ENCODE data around the gene MRPL36. TPM values are rescaled to one million over a fixed set of nuclear protein-coding genes. Genes with fewer than 3 reads are reported as not detected.

The MRPL36 gene
- total and polyA plus RNA-seq, 3 experiments from 2014 or later, result 80.1 to 97.3 (median 95.4) TPM

DNA sequence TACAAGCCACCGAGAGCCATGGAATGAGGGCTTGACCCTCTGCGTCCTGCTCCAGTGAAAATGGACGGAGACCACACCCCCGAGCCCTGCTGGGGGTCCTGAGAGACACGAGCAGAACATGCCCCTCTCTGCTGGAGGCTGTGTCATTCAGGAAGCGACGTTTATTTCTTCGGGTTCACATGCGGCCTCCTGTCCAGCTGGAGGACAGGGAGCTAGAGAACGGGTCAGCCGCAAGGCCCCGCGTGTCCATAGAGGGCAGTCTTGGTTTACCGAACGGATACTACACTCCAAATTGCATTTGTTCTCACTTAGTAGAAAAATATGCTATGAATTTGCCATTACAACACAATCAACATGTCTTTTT lies 36.1 kb downstream of the MRPL36 start:
- peaks cover 3 to 4% (median 4%) of the 10 kb centered on the region in 5 donors for H3K9me3 Mint-ChIP-seq

DNA sequence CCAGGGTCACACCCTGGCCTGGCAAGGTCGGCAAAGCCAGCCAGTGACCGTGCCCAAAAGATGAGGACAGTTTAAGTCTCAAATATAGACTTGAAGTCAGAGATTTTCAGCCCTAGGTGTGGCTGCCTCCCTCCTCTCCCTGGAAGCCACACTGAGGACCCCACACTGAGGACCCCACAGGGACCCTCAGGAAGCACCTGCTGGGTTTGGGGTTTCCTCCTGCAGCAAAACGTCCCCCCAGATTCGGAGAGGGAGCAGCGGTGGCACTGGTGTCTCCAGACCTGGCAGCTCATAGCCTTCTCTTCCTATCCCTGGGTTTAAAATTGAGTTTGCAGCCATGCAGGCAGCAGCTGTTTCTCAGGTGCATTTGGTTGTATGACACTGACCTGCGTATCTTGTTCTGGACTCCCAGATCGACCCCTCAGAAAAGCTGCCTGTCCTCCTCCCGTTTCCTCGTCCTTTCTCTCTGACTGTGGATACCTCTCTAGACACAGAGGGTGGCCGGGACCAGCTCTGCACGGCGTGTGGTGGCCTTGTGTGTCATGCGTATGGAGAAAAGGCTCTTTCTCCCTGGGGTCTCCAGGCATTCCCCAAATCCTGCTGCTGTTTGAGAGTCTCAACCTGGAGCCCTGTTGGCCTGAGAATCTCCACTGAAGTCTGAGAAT lies 36.6 kb downstream of the MRPL36 start:
- Histone ChIP-seq H3K36me3 (ENCODE audit: insufficient read depth, low read length) (no peaks in the 10 kb centered on the region), H3K9me3 (ENCODE audit: low read length) (no peaks in the 10 kb centered on the region), H3K4me1 (ENCODE audit: insufficient read depth, low read length) (no peaks in the 10 kb centered on the region), H3K27me3 (ENCODE audit: insufficient read depth, low read length, poor library complexity, severe bottlenecking) (no peaks in the 10 kb centered on the region), H3K4me3 (ENCODE audit: low read length) (no peak overlapping the region), H3K27ac (ENCODE audit: low read depth, low read length) (no peak overlapping the region)
- H3K9me3 Mint-ChIP-seq, result peaks cover 7 to 9% (median 8%) of the 10 kb centered on the region in 5 donors
- no peaks in the 10 kb centered on the region for H3K4me1 Mint-ChIP-seq
- H3K4me3 Mint-ChIP-seq, result no peak overlapping the region
- POLR2A ChIA-PET, result no interaction called here
- peaks cover 24 to 30% of the 10 kb centered on the region in 2 donors for H3K27me3 Mint-ChIP-seq
- peak overlapping the region in 1 of 8 donors; percentile 87 for H3K27ac Mint-ChIP-seq
- H3K36me3 Mint-ChIP-seq, result no peaks in the 10 kb centered on the region
- CTCF ChIA-PET, result interaction anchor here (0.7 to 2.3 kb wide), 6 partner anchors 10 to 279 kb away, joined by 3 to 7 read pairs (median 5); no protein-coding TSS in a partner anchor
- DNase-seq, result no peak

More for the DNA sequence above, 36.1 kb downstream of the MRPL36 start:
- Mint-ChIP-seq H3K36me3 (no peaks in the 10 kb centered on the region), H3K27ac (no peak overlapping the region), H3K4me3 (no peak overlapping the region), H3K27me3 (peaks cover 24 to 25% of the 10 kb centered on the region in 2 donors), H3K4me1 (no peaks in the 10 kb centered on the region)
- Histone ChIP-seq H3K27me3 (ENCODE audit: insufficient read depth, low read length, poor library complexity, severe bottlenecking) (no peaks in the 10 kb centered on the region), H3K4me3 (ENCODE audit: low read length) (no peak overlapping the region), H3K4me1 (ENCODE audit: insufficient read depth, low read length) (no peaks in the 10 kb centered on the region), H3K27ac (ENCODE audit: low read depth, low read length) (no peak overlapping the region), H3K36me3 (ENCODE audit: insufficient read depth, low read length) (no peaks in the 10 kb centered on the region), H3K9me3 (ENCODE audit: low read length) (no peaks in the 10 kb centered on the region)
- CTCF ChIA-PET, result interaction anchor here (0.7 to 2.3 kb wide), 6 partner anchors 9 to 278 kb away, joined by 3 to 7 read pairs (median 5); no protein-coding TSS in a partner anchor
- POLR2A ChIA-PET, result no interaction called here
- peak in 2 of 5 donors; percentile 17 to 29 for DNase-seq

DNA sequence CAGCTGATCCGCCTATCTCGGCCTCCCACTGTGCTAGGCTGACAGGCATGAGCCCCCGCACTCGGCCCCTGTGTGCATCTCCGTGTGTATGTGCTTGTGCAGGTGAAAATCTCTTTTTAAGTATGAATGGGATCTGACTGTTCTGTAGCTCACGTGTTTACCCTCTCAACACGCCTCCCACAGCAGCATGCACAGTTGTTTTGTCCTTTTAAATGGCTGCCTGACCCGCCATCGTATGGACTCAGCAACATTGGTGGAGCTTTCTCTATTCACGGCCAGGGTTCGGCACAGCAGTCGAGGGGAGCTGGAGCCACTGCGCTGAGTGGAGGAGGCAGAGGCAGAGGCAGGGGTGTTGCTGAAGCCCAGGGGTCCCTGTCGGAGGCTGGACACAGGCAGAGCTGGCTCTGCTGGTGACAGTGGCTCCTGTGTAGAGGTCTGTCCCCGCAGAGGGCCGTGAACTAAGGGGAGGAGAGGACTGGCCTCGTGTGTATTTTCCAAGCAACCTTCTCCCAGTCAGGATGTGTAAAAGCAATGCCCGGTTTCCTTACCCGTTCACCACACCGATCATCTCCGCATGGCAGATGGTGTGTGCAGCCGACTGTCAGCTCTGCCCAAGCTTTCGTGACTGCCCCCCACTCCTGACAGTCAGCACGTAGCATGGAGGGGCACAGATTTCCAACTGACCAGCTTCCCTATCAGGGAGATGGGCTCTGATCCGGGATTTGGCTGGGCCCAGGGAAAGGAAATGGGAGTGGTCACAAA lies 37.3 kb downstream of the MRPL36 start:
- Histone ChIP-seq H3K4me1 (ENCODE audit: insufficient read depth, low read length) (no peaks in the 10 kb centered on the region), H3K4me3 (ENCODE audit: low read length) (no peak overlapping the region), H3K36me3 (ENCODE audit: insufficient read depth, low read length) (no peaks in the 10 kb centered on the region), H3K27me3 (ENCODE audit: insufficient read depth, low read length, poor library complexity, severe bottlenecking) (no peaks in the 10 kb centered on the region), H3K27ac (ENCODE audit: low read depth, low read length) (no peak overlapping the region), H3K9me3 (ENCODE audit: low read length) (no peaks in the 10 kb centered on the region)
- DNase-seq, result no peak
- CTCF ChIA-PET, result interaction anchor here (1.2 to 2.3 kb wide), 3 partner anchors 20 to 278 kb away, joined by 3 to 7 read pairs (median 5); no protein-coding TSS in a partner anchor
- Mint-ChIP-seq H3K9me3 (peaks cover 7 to 10% (median 8%) of the 10 kb centered on the region in 5 donors), H3K4me1 (no peaks in the 10 kb centered on the region), H3K27me3 (peaks cover 24 to 30% of the 10 kb centered on the region in 2 donors), H3K36me3 (no peaks in the 10 kb centered on the region), H3K4me3 (no peak overlapping the region), H3K27ac (no peak overlapping the region)
- POLR2A ChIA-PET, result no interaction called here

DNA sequence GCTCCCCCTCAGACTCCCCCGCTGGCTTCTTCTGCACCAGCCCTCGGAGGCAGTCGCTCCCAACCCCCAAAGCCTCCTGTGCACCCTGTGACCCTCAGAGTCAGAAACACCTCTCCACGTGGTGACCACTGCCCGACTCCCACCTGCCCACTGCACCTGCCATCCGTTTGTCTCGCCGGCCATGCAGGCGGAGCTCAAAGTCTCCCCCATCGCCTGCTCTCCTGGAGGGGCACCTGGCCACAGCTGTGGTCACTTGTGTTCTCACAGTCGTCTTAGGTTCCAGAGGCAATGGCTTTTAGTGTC lies 38.2 kb downstream of the MRPL36 start:
- H3K4me3 ChIP-seq (ENCODE audit: low read length), result no peak overlapping the region
- H3K9me3 ChIP-seq (ENCODE audit: low read length), result no peaks in the 10 kb centered on the region
- no peaks in the 10 kb centered on the region for H3K4me1 ChIP-seq (ENCODE audit: insufficient read depth, low read length)
- Mint-ChIP-seq H3K27ac (no peak overlapping the region), H3K27me3 (peaks cover 24 to 30% of the 10 kb centered on the region in 2 donors), H3K4me3 (no peak overlapping the region), H3K9me3 (peaks cover 7 to 10% (median 8%) of the 10 kb centered on the region in 5 donors), H3K36me3 (no peaks in the 10 kb centered on the region), H3K4me1 (no peaks in the 10 kb centered on the region)
- H3K27ac ChIP-seq (ENCODE audit: low read depth, low read length), result no peak overlapping the region
- DNase-seq, result no peak
- CTCF ChIA-PET, result no interaction called here
- POLR2A ChIA-PET, result no interaction called here
- no peaks in the 10 kb centered on the region for H3K27me3 ChIP-seq (ENCODE audit: insufficient read depth, low read length, poor library complexity, severe bottlenecking)
- H3K36me3 ChIP-seq (ENCODE audit: insufficient read depth, low read length), result no peaks in the 10 kb centered on the region

DNA sequence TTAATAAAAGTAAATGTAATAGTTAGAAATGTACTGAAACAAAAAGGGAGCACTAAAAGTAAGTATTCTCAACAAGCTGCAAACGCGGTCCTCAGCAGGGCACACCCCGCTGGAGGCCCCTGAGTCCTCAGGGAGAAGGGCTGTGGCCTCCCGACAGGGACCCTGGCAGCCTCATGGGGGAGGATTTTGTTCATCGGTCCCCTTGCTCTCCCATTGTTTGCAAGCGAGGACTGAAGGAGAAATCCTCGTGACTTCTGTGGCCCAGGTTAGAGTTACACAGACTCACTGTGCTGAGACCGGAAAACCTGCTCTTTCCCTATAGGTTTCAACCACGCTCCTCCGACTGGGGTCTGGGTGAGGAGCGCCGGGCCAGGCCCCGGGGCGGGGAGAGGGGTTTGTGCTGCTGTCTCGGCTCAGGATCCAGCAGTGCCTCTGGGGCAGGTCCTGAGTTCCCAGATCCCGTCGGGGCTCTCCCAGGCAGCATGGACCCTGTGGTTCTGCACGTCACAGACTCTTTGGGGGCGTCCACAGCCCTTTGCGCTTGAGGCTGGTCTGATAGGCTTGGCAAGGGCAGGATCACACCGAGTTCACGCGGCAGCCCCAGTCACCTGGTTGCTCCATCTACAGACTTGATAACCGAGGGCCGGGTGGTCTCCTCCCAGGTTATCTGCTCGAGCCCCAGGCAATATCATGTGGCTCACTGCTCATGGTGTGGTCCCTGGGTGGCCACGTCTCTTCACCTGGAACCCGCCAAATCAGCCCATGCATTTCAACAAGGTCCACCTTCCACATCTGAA lies 38.8 kb downstream of the MRPL36 start:
- no peaks in the 10 kb centered on the region for H3K27me3 ChIP-seq (ENCODE audit: insufficient read depth, low read length, poor library complexity, severe bottlenecking)
- Mint-ChIP-seq H3K27ac (no peak overlapping the region), H3K4me1 (no peaks in the 10 kb centered on the region), H3K4me3 (no peak overlapping the region), H3K27me3 (peaks cover 20 to 30% of the 10 kb centered on the region in 2 donors), H3K9me3 (peaks cover 7 to 10% (median 8%) of the 10 kb centered on the region in 5 donors), H3K36me3 (no peaks in the 10 kb centered on the region)
- no peaks in the 10 kb centered on the region for H3K4me1 ChIP-seq (ENCODE audit: insufficient read depth, low read length)
- H3K4me3 ChIP-seq (ENCODE audit: low read length), result no peak overlapping the region
- H3K27ac ChIP-seq (ENCODE audit: low read depth, low read length), result no peak overlapping the region
- POLR2A ChIA-PET, result no interaction called here
- no peaks in the 10 kb centered on the region for H3K9me3 ChIP-seq (ENCODE audit: low read length)
- no peaks in the 10 kb centered on the region for H3K36me3 ChIP-seq (ENCODE audit: insufficient read depth, low read length)
- no peak for DNase-seq
- CTCF ChIA-PET, result no interaction called here

DNA sequence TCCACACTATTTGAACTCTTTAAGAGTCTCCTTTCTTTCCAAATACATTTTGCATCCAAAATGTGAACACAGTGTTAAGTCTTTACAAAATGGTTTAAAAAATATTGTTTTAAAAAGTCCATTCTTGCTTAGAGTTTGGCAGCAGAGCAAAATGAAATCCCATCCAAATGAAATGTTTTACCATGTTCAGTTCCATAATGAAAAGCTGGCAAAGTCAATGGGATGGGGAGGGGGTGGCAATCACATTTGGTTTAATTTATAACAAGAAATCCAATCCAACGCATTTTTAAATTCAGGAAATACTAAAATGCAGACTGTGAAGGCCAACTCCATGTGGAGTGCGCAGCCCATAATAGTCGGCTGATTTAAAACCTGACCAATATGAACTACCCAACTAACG lies 39.4 kb downstream of the MRPL36 start:
- H3K9me3 ChIP-seq (ENCODE audit: low read length), result no peaks in the 10 kb centered on the region
- ChIA-PET POLR2A (no interaction called here), CTCF (no interaction called here)
- Mint-ChIP-seq H3K9me3 (peaks cover 7 to 10% (median 8%) of the 10 kb centered on the region in 5 donors), H3K27me3 (peaks cover 18 to 32% of the 10 kb centered on the region in 2 donors), H3K4me3 (no peak overlapping the region), H3K4me1 (no peaks in the 10 kb centered on the region), H3K36me3 (no peaks in the 10 kb centered on the region), H3K27ac (no peak overlapping the region)
- no peaks in the 10 kb centered on the region for H3K27me3 ChIP-seq (ENCODE audit: insufficient read depth, low read length, poor library complexity, severe bottlenecking)
- H3K4me3 ChIP-seq (ENCODE audit: low read length), result no peak overlapping the region
- no peak for DNase-seq
- no peaks in the 10 kb centered on the region for H3K4me1 ChIP-seq (ENCODE audit: insufficient read depth, low read length)
- H3K27ac ChIP-seq (ENCODE audit: low read depth, low read length), result no peak overlapping the region
- H3K36me3 ChIP-seq (ENCODE audit: insufficient read depth, low read length), result no peaks in the 10 kb centered on the region

DNA sequence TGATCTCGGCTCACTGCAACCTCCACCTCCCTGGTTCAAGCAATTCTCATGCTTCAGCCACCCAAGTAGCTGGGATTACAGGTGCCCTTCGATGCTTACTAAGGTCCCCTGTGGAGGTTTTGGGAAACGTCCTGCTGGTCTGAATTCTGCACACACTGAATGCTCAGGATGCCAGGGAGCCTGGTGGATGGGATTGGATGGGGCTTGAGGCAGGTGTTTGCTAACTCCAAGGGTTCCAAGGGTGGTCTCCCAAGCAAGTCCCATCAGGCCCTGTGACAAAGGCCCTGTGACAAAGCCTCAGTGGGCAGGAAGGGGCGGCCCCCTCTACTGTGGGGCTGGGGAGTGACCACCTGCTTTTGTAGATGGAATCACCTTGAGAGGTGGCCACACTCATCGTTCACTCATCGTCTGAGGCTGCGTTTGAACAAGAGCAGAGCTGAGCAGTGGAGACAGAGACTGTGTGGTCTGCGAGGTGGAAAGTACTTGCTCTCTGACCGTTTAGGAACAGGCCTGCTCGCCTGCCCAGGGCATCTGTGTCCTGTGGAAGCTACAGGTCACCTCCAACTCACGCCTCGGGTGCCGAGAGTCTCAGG lies 40.2 kb downstream of the MRPL36 start:
- Histone ChIP-seq H3K36me3 (ENCODE audit: insufficient read depth, low read length) (no peaks in the 10 kb centered on the region), H3K4me1 (ENCODE audit: insufficient read depth, low read length) (no peaks in the 10 kb centered on the region), H3K27me3 (ENCODE audit: insufficient read depth, low read length, poor library complexity, severe bottlenecking) (no peaks in the 10 kb centered on the region), H3K27ac (ENCODE audit: low read depth, low read length) (no peak overlapping the region), H3K9me3 (ENCODE audit: low read length) (no peaks in the 10 kb centered on the region), H3K4me3 (ENCODE audit: low read length) (no peak overlapping the region)
- H3K27me3 Mint-ChIP-seq, result peaks cover 16 to 27% of the 10 kb centered on the region in 2 donors
- H3K9me3 Mint-ChIP-seq, result peaks cover 7 to 10% (median 8%) of the 10 kb centered on the region in 5 donors
- ChIA-PET POLR2A (no interaction called here), CTCF (no interaction called here)
- H3K27ac Mint-ChIP-seq, result no peak overlapping the region
- H3K36me3 Mint-ChIP-seq, result no peaks in the 10 kb centered on the region
- no peaks in the 10 kb centered on the region for H3K4me1 Mint-ChIP-seq
- no peak for DNase-seq
- no peak overlapping the region for H3K4me3 Mint-ChIP-seq

All from CD8-positive, alpha-beta memory T cell (primary cell).